Transverse colon (tissue), 3 donors: ENCODE results near the gene NTRK3.

Experiments used
- EP300 ChIP-seq: sonication (generic); formaldehyde crosslinking; IDR thresholded peaks from one replicate; pipeline ENCODE4 v1.6.1; 2017; ENCODE audit warnings: antibody characterized with exemption, low read depth
- POLR2AphosphoS5 ChIP-seq, 3 donors: sonication (generic); formaldehyde crosslinking; IDR thresholded peaks; one replicate each; pipeline ENCODE4 v1.6.1; 2016; ENCODE audit warnings: antibody characterized with exemption in 3 of 3

- TF ChIP-seq POLR2AphosphoS5 (IDR thresholded peaks at IDR 0.05), result no peak
- TF ChIP-seq EP300, result no peak
Measured at GRCh38 chr15:88250826-88251225, 5.7 kb downstream of the NTRK3 start.
